GM04503 (cell line): ENCODE measurements around the gene C2orf78.
"Not testable (repeated sequence)": the region's sequence is repeated elsewhere in the genome, so short reads cannot be mapped to it uniquely, and the experiment has no call there.

Experiments
- DNase-seq: peaks from one replicate; pipeline ENCODE4 v3.0.0-alpha.2; 2012; ENCODE audit warnings: low read depth

C2orf78 gene

GRCh38 chr2:73783883-73784282, at the start of gene C2orf78:
Gene C2orf78 (plus strand): TSS chr2:73784183. CDS start chr2:73784310, 127 bp downstream.
- DNase-seq = not testable (repeated sequence)

GRCh38 chr2:73736378-73736777, 47.6 kb upstream of the C2orf78 start:
- DNase-seq = no peak

GRCh38 chr2:73736855-73737779, 46.9 kb upstream of the C2orf78 start, which contains the start of gene TPRKB:
Gene TPRKB (minus strand): TSS chr2:73737345. CDS start chr2:73734569, 2,776 bp downstream.
- peak; percentile 89 for DNase-seq

- no peak for DNase-seq
Measured at GRCh38 chr2:73739101-73739500, 44.9 kb upstream of the C2orf78 start.

- no peak for DNase-seq
Measured at GRCh38 chr2:73740767-73741166, 43.2 kb upstream of the C2orf78 start.

GRCh38 chr2:73746015-73746876, 37.7 kb upstream of the C2orf78 start:
- DNase-seq = no peak

- no peak for DNase-seq
Measured at GRCh38 chr2:73746877-73747208, 37.1 kb upstream of the C2orf78 start.

GRCh38 chr2:73749314-73749713, 34.7 kb upstream of the C2orf78 start:
- no peak for DNase-seq

- DNase-seq = not testable (repeated sequence)
Measured at GRCh38 chr2:73754332-73754731, 29.7 kb upstream of the C2orf78 start.

- peak; percentile 16 for DNase-seq
Measured at GRCh38 chr2:73759285-73759764, 24.7 kb upstream of the C2orf78 start.

GRCh38 chr2:73759904-73760303, 24.1 kb upstream of the C2orf78 start:
- no peak for DNase-seq

- DNase-seq = no peak
Measured at GRCh38 chr2:73762571-73762970, 21.4 kb upstream of the C2orf78 start.

GRCh38 chr2:73764945-73765344, 19.0 kb upstream of the C2orf78 start:
- DNase-seq = no peak

- no peak for DNase-seq
Measured at GRCh38 chr2:73766349-73766748, 17.6 kb upstream of the C2orf78 start.

- no peak for DNase-seq
Measured at GRCh38 chr2:73766994-73767393, 17.0 kb upstream of the C2orf78 start.

GRCh38 chr2:73770725-73771124, 13.3 kb upstream of the C2orf78 start:
- no peak for DNase-seq

GRCh38 chr2:73772819-73773218, 11.2 kb upstream of the C2orf78 start:
- no peak for DNase-seq

GRCh38 chr2:73776381-73776780, 7.6 kb upstream of the C2orf78 start:
- DNase-seq = no peak

- DNase-seq = no peak
Measured at GRCh38 chr2:73776869-73777519, 7.0 kb upstream of the C2orf78 start.

GRCh38 chr2:73778867-73779466, 5.0 kb upstream of the C2orf78 start:
- not testable (repeated sequence) for DNase-seq

- DNase-seq = peak; percentile 57
Measured at GRCh38 chr2:73779467-73780236, 4.3 kb upstream of the C2orf78 start, which contains the start of gene DUSP11. Gene DUSP11 (minus strand): TSS chr2:73780103. CDS start chr2:73779974, 129 bp downstream.
